Calu3 (cell line): ENCODE results near the gene DDRGK1. TPM values are rescaled to one million over a fixed set of nuclear protein-coding genes. Genes with fewer than 3 reads are reported as not detected.
"Not testable (repeated sequence)": the region's sequence is repeated elsewhere in the genome, so short reads cannot be mapped to it uniquely, and the experiment has no call there.

ENCODE experiments used
- BruUV-seq: library from RNA; stranded (reverse); fragments of 400-500 nt; replicated peaks from 2 replicates; lab custom pipeline; 2021; lab: Mats Ljungman, UMichigan
- CTCF ChIA-PET: fragments of 300-600 bp; sonication (Branson Sonifier 250); formaldehyde crosslinking; loops from one replicate; lab custom pipeline; 2022; ENCODE audit warnings: antibody characterized with exemption; lab: Charles Lee
- DNase-seq: peaks from one replicate; pipeline ENCODE4 v3.0.0; 2022
- H3K27ac Mint-ChIP-seq: one replicate; pipeline ENCODE4 v1.8.0; 2022; ENCODE audit warnings: mixed read lengths; ENCODE audit not compliant: unreplicated experiment
- H3K27me3 Mint-ChIP-seq: one replicate; pipeline ENCODE4 v1.8.0; 2022; ENCODE audit warnings: mixed read lengths; ENCODE audit not compliant: unreplicated experiment
- H3K36me3 Mint-ChIP-seq: one replicate; pipeline ENCODE4 v1.8.0; 2022; ENCODE audit warnings: mild to moderate bottlenecking, moderate library complexity, mixed read lengths; ENCODE audit not compliant: insufficient read depth, unreplicated experiment
- H3K4me1 Mint-ChIP-seq: one replicate; pipeline ENCODE4 v1.8.0; 2022; ENCODE audit warnings: mild to moderate bottlenecking, low read depth, mixed read lengths; ENCODE audit not compliant: unreplicated experiment
- H3K4me3 Mint-ChIP-seq: one replicate; pipeline ENCODE4 v1.8.0; 2022; ENCODE audit warnings: mild to moderate bottlenecking, low read depth, moderate library complexity, mixed read lengths; ENCODE audit not compliant: unreplicated experiment
- H3K9me3 Mint-ChIP-seq: one replicate; pipeline ENCODE4 v1.8.0; 2022; ENCODE audit warnings: low read depth, mixed read lengths; ENCODE audit not compliant: unreplicated experiment
- CTCF ChIP-seq: fragments of 200-600 bp; IDR thresholded peaks from one replicate; pipeline ENCODE4 v1.8.0; 2022; ENCODE audit warnings: antibody characterized with exemption; ENCODE audit not compliant: unreplicated experiment
- intact Hi-C: fragments of 100-400 bp; cut with micrococcal nuclease; formaldehyde crosslinking; loops from one replicate; pipeline ENCODE4 v1.10.0; 2022; ENCODE audit not compliant: unreplicated experiment
- total RNA-seq: library from RNA; stranded (reverse); gene quantifications from 2 replicates; pipeline ENCODE4 v1.2.3, GENCODE V29; 2022

The DDRGK1 gene
- total RNA-seq, 1 experiment from 2014 or later, result 30.9 TPM

GRCh38 chr20:3189561-3190131 lies 14.8 kb downstream of the DDRGK1 start:
- peaks cover 11% of the 10 kb centered on the region for H3K36me3 Mint-ChIP-seq
- no TSS peak for BruUV-seq
- CTCF ChIA-PET, result interaction anchor here (0.6 kb wide), 2 partner anchors 9 to 101 kb away, joined by 4 to 6 read pairs; no protein-coding TSS in a partner anchor
- no peaks in the 10 kb centered on the region for H3K27me3 Mint-ChIP-seq
- no peak for TF ChIP-seq CTCF
- intact Hi-C loops, result no loop called here
- DNase-seq, result no peak
- no peak overlapping the region for H3K4me3 Mint-ChIP-seq
- H3K4me1 Mint-ChIP-seq, result no peaks in the 10 kb centered on the region
- no peak overlapping the region for H3K27ac Mint-ChIP-seq
- H3K9me3 Mint-ChIP-seq, result no peaks in the 10 kb centered on the region

- no peaks in the 10 kb centered on the region for H3K4me1 Mint-ChIP-seq
- no TSS peak for BruUV-seq
- peaks cover 11% of the 10 kb centered on the region for H3K36me3 Mint-ChIP-seq
- H3K4me3 Mint-ChIP-seq, result no peak overlapping the region
- no peak for DNase-seq
- TF ChIP-seq CTCF, result no peak
- no peaks in the 10 kb centered on the region for H3K9me3 Mint-ChIP-seq
- CTCF ChIA-PET, result interaction anchor here (0.6 kb wide), 2 partner anchors 9 to 102 kb away, joined by 4 to 6 read pairs; no protein-coding TSS in a partner anchor
- H3K27ac Mint-ChIP-seq, result no peak overlapping the region
- no peaks in the 10 kb centered on the region for H3K27me3 Mint-ChIP-seq
- intact Hi-C loops, result no loop called here
Measured at GRCh38 chr20:3188823-3189413, 15.6 kb downstream of the DDRGK1 start.

GRCh38 chr20:3187861-3188260 lies 16.6 kb downstream of the DDRGK1 start:
- DNase-seq, BruUV-seq, H3K27ac Mint-ChIP-seq, H3K9me3 Mint-ChIP-seq, H3K27me3 Mint-ChIP-seq, H3K4me1 Mint-ChIP-seq, CTCF ChIA-PET, H3K36me3 Mint-ChIP-seq, intact Hi-C loops, H3K4me3 Mint-ChIP-seq: not testable (repeated sequence)

GRCh38 chr20:3183896-3184612 lies 20.4 kb downstream of the DDRGK1 start:
- no TSS peak for BruUV-seq
- Mint-ChIP-seq H3K4me1 (no peaks in the 10 kb centered on the region), H3K27me3 (no peaks in the 10 kb centered on the region), H3K36me3 (peaks cover 5% of the 10 kb centered on the region), H3K4me3 (no peak overlapping the region), H3K9me3 (no peaks in the 10 kb centered on the region), H3K27ac (no peak overlapping the region)
- intact Hi-C loops, result no loop called here
- CTCF ChIA-PET, result no interaction called here
- TF ChIP-seq CTCF, result no peak
- no peak for DNase-seq

- CTCF ChIA-PET, H3K27ac Mint-ChIP-seq, intact Hi-C loops, H3K4me3 Mint-ChIP-seq, H3K4me1 Mint-ChIP-seq, BruUV-seq, H3K9me3 Mint-ChIP-seq, H3K27me3 Mint-ChIP-seq, DNase-seq, H3K36me3 Mint-ChIP-seq: not testable (repeated sequence)
Measured at GRCh38 chr20:3182429-3182828, 22.1 kb downstream of the DDRGK1 start.
